Immature natural killer cell (primary cell): ENCODE data around the gene HS2ST1. TPM values are rescaled to one million over a fixed set of nuclear protein-coding genes. Genes with fewer than 3 reads are reported as not detected.
A peak's percentile ranks its signal among the peaks of the same experiment; 100 is the strongest.
"Not testable (repeated sequence)": the region's sequence is repeated elsewhere in the genome, so short reads cannot be mapped to it uniquely, and the experiment has no call there.

Source experiments
- DNase-seq, 3 donors: peaks; one replicate each; pipeline ENCODE4 v3.0.0; 2022; ENCODE audit warnings: mixed read lengths in 1 of 3
- H3K27ac Mint-ChIP-seq, 6 donors: one replicate each; pipeline ENCODE4 v1.8.0; 2020; ENCODE audit warnings: mixed read lengths in 6 of 6, mild to moderate bottlenecking in 5 of 6, inconsistent platforms in 4 of 6, moderate library complexity in 3 of 6
- H3K27me3 Mint-ChIP-seq, 3 donors: one replicate each; pipeline ENCODE4 v1.8.0; 2020 to 2021; ENCODE audit warnings: low read depth in 3 of 3, mild to moderate bottlenecking in 3 of 3, mixed read lengths in 3 of 3, moderate library complexity in 3 of 3, inconsistent platforms in 1 of 3
- H3K36me3 Mint-ChIP-seq, 3 donors: one replicate each; pipeline ENCODE4 v1.8.0; 2020; ENCODE audit warnings: mixed read lengths in 3 of 3, inconsistent platforms in 2 of 3, mild to moderate bottlenecking in 2 of 3
- H3K4me1 Mint-ChIP-seq, 2 donors: one replicate each; pipeline ENCODE4 v1.8.0; 2020; ENCODE audit warnings: inconsistent platforms in 2 of 2, mild to moderate bottlenecking in 2 of 2, mixed read lengths in 2 of 2, moderate library complexity in 1 of 2
- H3K4me3 Mint-ChIP-seq, 5 donors: one replicate each; pipeline ENCODE4 v1.8.0; 2020; ENCODE audit warnings: mild to moderate bottlenecking in 5 of 5, mixed read lengths in 5 of 5, inconsistent platforms in 3 of 5, moderate library complexity in 3 of 5
- H3K9me3 Mint-ChIP-seq, 6 donors: one replicate each; pipeline ENCODE4 v1.8.0; 2020; ENCODE audit warnings: mild to moderate bottlenecking in 6 of 6, mixed read lengths in 6 of 6, inconsistent platforms in 4 of 6, moderate library complexity in 3 of 6
- polyA plus RNA-seq, 3 donors: library from polyadenylated mRNA; unstranded; fragments of 300-500 nt; fragmentation: Illumina TruSeq; gene quantifications; one replicate each; pipeline ENCODE4 v1.2.3, GENCODE V29; 2021

Gene HS2ST1
- polyA plus RNA-seq, 3 donors from 2014 or later: 6.5 to 8.7 (median 7.5) TPM

GRCh38 chr1:87053446-87053845 is 139.0 kb downstream of the HS2ST1 start:
- no peak overlapping the region for H3K27ac Mint-ChIP-seq
- peaks cover 0 to 2% (median 0%) of the 10 kb centered on the region in 3 donors for H3K27me3 Mint-ChIP-seq
- peaks cover 0 to under 1% (median 0%) of the 10 kb centered on the region in 6 donors for H3K9me3 Mint-ChIP-seq
- DNase-seq: no peak
- peaks cover 3 to 17% of the 10 kb centered on the region in 2 donors for H3K4me1 Mint-ChIP-seq
- H3K36me3 Mint-ChIP-seq: no peaks in the 10 kb centered on the region
- no peak overlapping the region for H3K4me3 Mint-ChIP-seq

- H3K27me3 Mint-ChIP-seq: no peaks in the 10 kb centered on the region
- no peak for DNase-seq
- no peaks in the 10 kb centered on the region for H3K9me3 Mint-ChIP-seq
- H3K4me1 Mint-ChIP-seq: peaks cover 3 to 11% of the 10 kb centered on the region in 2 donors
- H3K36me3 Mint-ChIP-seq: no peaks in the 10 kb centered on the region
- H3K27ac Mint-ChIP-seq: no peak overlapping the region
- no peak overlapping the region for H3K4me3 Mint-ChIP-seq
These were observed 142.5 kb downstream of the HS2ST1 start for GRCh38 chr1:87056974-87057373.

- no peak for DNase-seq
- no peaks in the 10 kb centered on the region for H3K36me3 Mint-ChIP-seq
- no peaks in the 10 kb centered on the region for H3K27me3 Mint-ChIP-seq
- H3K4me3 Mint-ChIP-seq: no peak overlapping the region
- H3K27ac Mint-ChIP-seq: no peak overlapping the region
- peaks cover 13 to 22% of the 10 kb centered on the region in 2 donors for H3K4me1 Mint-ChIP-seq
- peaks cover 0 to 4% (median 0%) of the 10 kb centered on the region in 6 donors for H3K9me3 Mint-ChIP-seq
These were observed 143.9 kb downstream of the HS2ST1 start for GRCh38 chr1:87058343-87058649.

- peak overlapping the region in 1 of 6 donors; percentile 3 for H3K27ac Mint-ChIP-seq
- H3K36me3 Mint-ChIP-seq: no peaks in the 10 kb centered on the region
- H3K9me3 Mint-ChIP-seq: peaks cover 0 to 4% (median 0%) of the 10 kb centered on the region in 6 donors
- no peak for DNase-seq
- H3K27me3 Mint-ChIP-seq: no peaks in the 10 kb centered on the region
- no peak overlapping the region for H3K4me3 Mint-ChIP-seq
- peaks cover 15 to 22% of the 10 kb centered on the region in 2 donors for H3K4me1 Mint-ChIP-seq
These were observed 147.3 kb downstream of the HS2ST1 start for GRCh38 chr1:87061742-87062156.

GRCh38 chr1:87062687-87063086 is 148.3 kb downstream of the HS2ST1 start:
- H3K9me3 Mint-ChIP-seq: peaks cover 0 to 4% (median 0%) of the 10 kb centered on the region in 6 donors
- H3K27me3 Mint-ChIP-seq: no peaks in the 10 kb centered on the region
- H3K4me3 Mint-ChIP-seq: no peak overlapping the region
- DNase-seq: no peak
- H3K4me1 Mint-ChIP-seq: peaks cover 17 to 22% of the 10 kb centered on the region in 2 donors
- H3K36me3 Mint-ChIP-seq: peaks cover 0 to 4% (median 4%) of the 10 kb centered on the region in 3 donors
- no peak overlapping the region for H3K27ac Mint-ChIP-seq

GRCh38 chr1:87064309-87064708 is 149.9 kb downstream of the HS2ST1 start:
- Mint-ChIP-seq H3K36me3 (peaks cover 0 to 4% (median 4%) of the 10 kb centered on the region in 3 donors), H3K4me3 (no peak overlapping the region), H3K27me3 (no peaks in the 10 kb centered on the region), H3K9me3 (peaks cover 0 to 4% (median 0%) of the 10 kb centered on the region in 6 donors), H3K27ac (no peak overlapping the region), H3K4me1 (peaks cover 17 to 21% of the 10 kb centered on the region in 2 donors)
- DNase-seq: no peak

GRCh38 chr1:87064986-87065385 is 150.6 kb downstream of the HS2ST1 start:
- Mint-ChIP-seq H3K27me3 (no peaks in the 10 kb centered on the region), H3K4me1 (peaks cover 17% of the 10 kb centered on the region in 2 donors), H3K27ac (no peak overlapping the region), H3K36me3 (peaks cover 0 to 4% (median 4%) of the 10 kb centered on the region in 3 donors), H3K4me3 (no peak overlapping the region), H3K9me3 (peaks cover 0 to 4% (median 0%) of the 10 kb centered on the region in 6 donors)
- DNase-seq: no peak

- H3K36me3 Mint-ChIP-seq, H3K27me3 Mint-ChIP-seq, DNase-seq, H3K9me3 Mint-ChIP-seq, H3K4me3 Mint-ChIP-seq: not testable (repeated sequence)
- Mint-ChIP-seq H3K4me1 (peaks cover 13 to 17% of the 10 kb centered on the region in 2 donors), H3K27ac (peak overlapping the region in 1 of 6 donors; percentile 70)
These were observed 152.3 kb downstream of the HS2ST1 start for GRCh38 chr1:87066708-87067107.

- no peaks in the 10 kb centered on the region for H3K4me1 Mint-ChIP-seq
These were observed 158.0 kb downstream of the HS2ST1 start for GRCh38 chr1:87072411-87072810.

GRCh38 chr1:87072904-87073303 is 158.5 kb downstream of the HS2ST1 start:
- H3K27me3 Mint-ChIP-seq: no peaks in the 10 kb centered on the region
- H3K36me3 Mint-ChIP-seq: peaks cover 0 to 8% (median 5%) of the 10 kb centered on the region in 3 donors
- no peaks in the 10 kb centered on the region for H3K9me3 Mint-ChIP-seq
- H3K27ac Mint-ChIP-seq: no peak overlapping the region
- DNase-seq: no peak
- H3K4me3 Mint-ChIP-seq: no peak overlapping the region
- H3K4me1 Mint-ChIP-seq: no peaks in the 10 kb centered on the region

More at GRCh38 chr1:87072411-87072810, 158.0 kb downstream of the HS2ST1 start:
- H3K27me3 Mint-ChIP-seq: no peaks in the 10 kb centered on the region
- DNase-seq: no peak
- H3K27ac Mint-ChIP-seq: no peak overlapping the region
- peaks cover 0 to 7% (median 5%) of the 10 kb centered on the region in 3 donors for H3K36me3 Mint-ChIP-seq
- H3K9me3 Mint-ChIP-seq: no peaks in the 10 kb centered on the region
- no peak overlapping the region for H3K4me3 Mint-ChIP-seq

GRCh38 chr1:87074001-87074795 is 159.8 kb downstream of the HS2ST1 start:
- no peaks in the 10 kb centered on the region for H3K27me3 Mint-ChIP-seq
- H3K4me1 Mint-ChIP-seq: no peaks in the 10 kb centered on the region
- no peak overlapping the region for H3K4me3 Mint-ChIP-seq
- no peak overlapping the region for H3K27ac Mint-ChIP-seq
- no peak for DNase-seq
- H3K36me3 Mint-ChIP-seq: peaks cover 0 to 8% (median 5%) of the 10 kb centered on the region in 3 donors
- no peaks in the 10 kb centered on the region for H3K9me3 Mint-ChIP-seq

GRCh38 chr1:87077959-87078639 is 163.7 kb downstream of the HS2ST1 start:
- no peak overlapping the region for H3K27ac Mint-ChIP-seq

GRCh38 chr1:87084244-87084836 is 169.9 kb downstream of the HS2ST1 start:
- no peak overlapping the region for H3K4me3 Mint-ChIP-seq
- no peaks in the 10 kb centered on the region for H3K27me3 Mint-ChIP-seq
- H3K27ac Mint-ChIP-seq: no peak overlapping the region
- no peaks in the 10 kb centered on the region for H3K36me3 Mint-ChIP-seq
- no peaks in the 10 kb centered on the region for H3K9me3 Mint-ChIP-seq
- DNase-seq: peak; percentile 20 to 37 (median 20)
- H3K4me1 Mint-ChIP-seq: peaks cover 2 to 5% of the 10 kb centered on the region in 2 donors

More at GRCh38 chr1:87077959-87078639, 163.7 kb downstream of the HS2ST1 start:
- H3K4me1 Mint-ChIP-seq: no peaks in the 10 kb centered on the region
- H3K9me3 Mint-ChIP-seq: no peaks in the 10 kb centered on the region
- H3K27me3 Mint-ChIP-seq: no peaks in the 10 kb centered on the region
- no peak overlapping the region for H3K4me3 Mint-ChIP-seq
- DNase-seq: no peak
- H3K36me3 Mint-ChIP-seq: peaks cover 0 to 8% (median 5%) of the 10 kb centered on the region in 3 donors

GRCh38 chr1:87086120-87086519 is 171.7 kb downstream of the HS2ST1 start:
- H3K36me3 Mint-ChIP-seq: no peaks in the 10 kb centered on the region
- H3K9me3 Mint-ChIP-seq: no peaks in the 10 kb centered on the region
- peaks cover 2 to 10% of the 10 kb centered on the region in 2 donors for H3K4me1 Mint-ChIP-seq
- DNase-seq: no peak
- H3K27me3 Mint-ChIP-seq: no peaks in the 10 kb centered on the region
- no peak overlapping the region for H3K4me3 Mint-ChIP-seq
- no peak overlapping the region for H3K27ac Mint-ChIP-seq
